ENCODE measurements around the gene TBX4.

The TBX4 gene

GRCh38 chr17:61505846-61506627 lies 53.8 kb downstream of the TBX4 start:
- TF ChIP-seq NFIC (IDR thresholded peaks at IDR 0.05) (no peak), YY1 (IDR thresholded peaks at IDR 0.05; ENCODE audit: low read depth) (no peak), CEBPB (IDR thresholded peaks at IDR 0.05) (no peak), TEAD4 (IDR thresholded peaks at IDR 0.05) (no peak), EP300 (IDR thresholded peaks at IDR 0.05; ENCODE audit: borderline replicate concordance) (no peak), ZBTB7A (IDR thresholded peaks at IDR 0.05; ENCODE audit: low read depth) (no peak), TCF12 (IDR thresholded peaks at IDR 0.05; ENCODE audit: low read depth) (no peak), RAD21 (IDR thresholded peaks at IDR 0.05; ENCODE audit: low read depth) (no peak), EGR1 (IDR thresholded peaks at IDR 0.05) (no peak), FOXM1 (IDR thresholded peaks at IDR 0.05; ENCODE audit: borderline replicate concordance, low read depth) (no peak)

- TF ChIP-seq EGR1 (IDR thresholded peaks at IDR 0.05) (no peak), MAX (IDR thresholded peaks at IDR 0.05) (no peak), RAD21 (IDR thresholded peaks at IDR 0.05; ENCODE audit: low read depth) (no peak), YY1 (IDR thresholded peaks at IDR 0.05; ENCODE audit: low read depth) (no peak), USF1 (IDR thresholded peaks at IDR 0.05) (no peak), ZBTB7A (IDR thresholded peaks at IDR 0.05; ENCODE audit: low read depth) (no peak), TAF1 (IDR thresholded peaks at IDR 0.05; ENCODE audit: low read depth) (no peak), TEAD4 (IDR thresholded peaks at IDR 0.05) (no peak), EP300 (IDR thresholded peaks at IDR 0.05; ENCODE audit: borderline replicate concordance) (no peak), NFIC (IDR thresholded peaks at IDR 0.05) (no peak), REST (IDR thresholded peaks at IDR 0.05; ENCODE audit: low read depth) (no peak), FOXM1 (IDR thresholded peaks at IDR 0.05; ENCODE audit: borderline replicate concordance, low read depth) (no peak), CEBPB (IDR thresholded peaks at IDR 0.05) (no peak), CREB1 (IDR thresholded peaks at IDR 0.05; ENCODE audit: low read depth) (no peak), TCF12 (IDR thresholded peaks at IDR 0.05; ENCODE audit: low read depth) (no peak)
Observed at GRCh38 chr17:61507383-61508066, 55.3 kb downstream of the TBX4 start.

GRCh38 chr17:61508912-61509311 lies 56.7 kb downstream of the TBX4 start:
- no peak for TF ChIP-seq NFIC (IDR thresholded peaks at IDR 0.05)
- no peak for TF ChIP-seq RAD21 (IDR thresholded peaks at IDR 0.05; ENCODE audit: low read depth)
- no peak for TF ChIP-seq USF1 (IDR thresholded peaks at IDR 0.05)
- no peak for TF ChIP-seq FOXM1 (IDR thresholded peaks at IDR 0.05; ENCODE audit: borderline replicate concordance, low read depth)
- TF ChIP-seq TCF12 (IDR thresholded peaks at IDR 0.05; ENCODE audit: low read depth): no peak
- no peak for TF ChIP-seq CEBPB (IDR thresholded peaks at IDR 0.05)

GRCh38 chr17:61510237-61510636 lies 58.0 kb downstream of the TBX4 start:
- TF ChIP-seq TAF1 (IDR thresholded peaks at IDR 0.05; ENCODE audit: low read depth) (no peak), TCF12 (IDR thresholded peaks at IDR 0.05; ENCODE audit: low read depth) (no peak), ZBTB7A (IDR thresholded peaks at IDR 0.05; ENCODE audit: low read depth) (no peak), CEBPB (IDR thresholded peaks at IDR 0.05) (no peak), NFIC (IDR thresholded peaks at IDR 0.05) (no peak), YY1 (IDR thresholded peaks at IDR 0.05; ENCODE audit: low read depth) (no peak), RAD21 (IDR thresholded peaks at IDR 0.05; ENCODE audit: low read depth) (no peak), REST (IDR thresholded peaks at IDR 0.05; ENCODE audit: low read depth) (no peak), CREB1 (IDR thresholded peaks at IDR 0.05; ENCODE audit: low read depth) (no peak), FOXM1 (IDR thresholded peaks at IDR 0.05; ENCODE audit: borderline replicate concordance, low read depth) (no peak), USF1 (IDR thresholded peaks at IDR 0.05) (no peak), MAX (IDR thresholded peaks at IDR 0.05) (no peak), TEAD4 (IDR thresholded peaks at IDR 0.05) (no peak), EGR1 (IDR thresholded peaks at IDR 0.05) (no peak), EP300 (IDR thresholded peaks at IDR 0.05; ENCODE audit: borderline replicate concordance) (no peak)

GRCh38 chr17:61510991-61511390 lies 58.8 kb downstream of the TBX4 start:
- TF ChIP-seq USF1 (IDR thresholded peaks at IDR 0.05) (no peak), RAD21 (IDR thresholded peaks at IDR 0.05; ENCODE audit: low read depth) (no peak), CEBPB (IDR thresholded peaks at IDR 0.05) (no peak)

Data from Ishikawa (cell line).